H9 (cell line): ENCODE measurements around the gene PXK. TPM values are rescaled to one million over a fixed set of nuclear protein-coding genes. Genes with fewer than 3 reads are reported as not detected.
A peak's percentile ranks its signal among the peaks of the same experiment; 100 is the strongest.

Source experiments
- DNase-seq: peaks from one replicate; pipeline ENCODE4 v3.0.0-alpha.2; 2017
- H2AFZ ChIP-seq: one replicate; pipeline ENCODE4 v1.6.1; 2013; ENCODE audit warnings: mild to moderate bottlenecking, low read length, control low read depth, moderate library complexity
- H2AK5ac ChIP-seq: 2 replicates; pipeline ENCODE4 v1.6.1; 2013; ENCODE audit warnings: low read length, control low read depth, mixed read lengths; ENCODE audit not compliant: insufficient read length
- H2BK120ac ChIP-seq: one replicate; pipeline ENCODE4 v1.6.1; 2013; ENCODE audit warnings: low read depth, mild to moderate bottlenecking, low read length, control low read depth, inconsistent platforms; ENCODE audit not compliant: poor library complexity, severe bottlenecking
- H2BK12ac ChIP-seq: 2 replicates; pipeline ENCODE4 v1.6.1; 2013; ENCODE audit warnings: low read length, control low read depth, mixed read lengths, low read depth; ENCODE audit not compliant: insufficient read length
- H2BK15ac ChIP-seq: 2 replicates; pipeline ENCODE4 v1.6.1; 2013; ENCODE audit warnings: low read depth, low read length, control low read depth
- H2BK20ac ChIP-seq: one replicate; pipeline ENCODE4 v1.6.1; 2013; ENCODE audit warnings: low read depth, mild to moderate bottlenecking, low read length, control low read depth, inconsistent platforms; ENCODE audit not compliant: poor library complexity, severe bottlenecking
- H2BK5ac ChIP-seq: 2 replicates; pipeline ENCODE4 v1.6.1; 2013; ENCODE audit warnings: low read length, control low read depth, mixed read lengths; ENCODE audit not compliant: insufficient read length
- H3K14ac ChIP-seq: 2 replicates; pipeline ENCODE4 v1.6.1; 2013; ENCODE audit warnings: low read length, control low read depth; ENCODE audit not compliant: insufficient read depth
- H3K18ac ChIP-seq: 2 replicates; pipeline ENCODE4 v1.6.1; 2013; ENCODE audit warnings: low read depth, mild to moderate bottlenecking, mixed read lengths, low read length, control low read depth; ENCODE audit not compliant: insufficient read length
- H3K23ac ChIP-seq: 2 replicates; pipeline ENCODE4 v1.6.1; 2013; ENCODE audit warnings: low read length, control low read depth, mixed read lengths, low read depth; ENCODE audit not compliant: insufficient read length
- H3K23me2 ChIP-seq: 2 replicates; pipeline ENCODE4 v1.6.1; 2013; ENCODE audit warnings: low read depth, mild to moderate bottlenecking, mixed read lengths, low read length, control low read depth; ENCODE audit not compliant: insufficient read length, poor library complexity, severe bottlenecking
- H3K27ac ChIP-seq: 2 replicates; pipeline ENCODE4 v1.5.1; 2013; ENCODE audit warnings: low read length, control low read depth, mixed read lengths, low read depth; ENCODE audit not compliant: insufficient read length
- H3K27me3 ChIP-seq: 2 replicates; pipeline ENCODE4 v1.6.1; 2013; ENCODE audit warnings: low read length, control low read depth, inconsistent platforms; ENCODE audit not compliant: insufficient read depth
- H3K4ac ChIP-seq: 2 replicates; pipeline ENCODE4 v1.6.1; 2013; ENCODE audit warnings: low read depth, mild to moderate bottlenecking, control low read depth, inconsistent platforms, low read length, moderate library complexity
- H3K4me1 ChIP-seq: 2 replicates; pipeline ENCODE4 v1.6.1; 2013; ENCODE audit warnings: low read length, control low read depth, inconsistent platforms; ENCODE audit not compliant: insufficient read depth
- H3K4me2 ChIP-seq: 2 replicates; pipeline ENCODE4 v1.6.1; 2013; ENCODE audit warnings: low read length, control low read depth, mixed read lengths; ENCODE audit not compliant: insufficient read length, insufficient read depth
- H3K56ac ChIP-seq: 2 replicates; pipeline ENCODE4 v1.6.1; 2013; ENCODE audit warnings: low read depth, mild to moderate bottlenecking, mixed read lengths, low read length, control low read depth; ENCODE audit not compliant: insufficient read length
- H3K79me1 ChIP-seq: 2 replicates; pipeline ENCODE4 v1.6.1; 2013; ENCODE audit warnings: low read depth, mild to moderate bottlenecking, moderate library complexity, low read length, control low read depth, inconsistent platforms; ENCODE audit not compliant: insufficient read depth, poor library complexity, severe bottlenecking
- H3K79me2 ChIP-seq: 2 replicates; pipeline ENCODE4 v1.6.1; 2013; ENCODE audit warnings: low read length, control low read depth, inconsistent platforms; ENCODE audit not compliant: insufficient read depth
- H3K9ac ChIP-seq: 2 replicates; pipeline ENCODE4 v1.6.1; 2013; ENCODE audit warnings: low read length, control low read depth, mixed read lengths; ENCODE audit not compliant: insufficient read length; ENCODE audit errors: extremely low read depth
- H3K9me3 ChIP-seq: one replicate; pipeline ENCODE4 v1.6.1; 2013; ENCODE audit warnings: low read depth, low read length, inconsistent platforms; ENCODE audit not compliant: control insufficient read depth
- H3T11ph ChIP-seq: one replicate; pipeline ENCODE4 v1.6.1; 2013; ENCODE audit warnings: mild to moderate bottlenecking, low read length, control low read depth, inconsistent platforms
- H4K20me1 ChIP-seq: one replicate; pipeline ENCODE4 v1.6.1; 2013; ENCODE audit not compliant: control insufficient read depth, insufficient read length, insufficient read depth
- H4K5ac ChIP-seq: 2 replicates; pipeline ENCODE4 v1.6.1; 2013; ENCODE audit warnings: low read depth, mild to moderate bottlenecking, mixed read lengths, low read length, control low read depth; ENCODE audit not compliant: insufficient read length
- H4K8ac ChIP-seq: replicated peaks from 2 replicates; pipeline ENCODE4 v1.6.1; 2013; ENCODE audit warnings: low read length, control low read depth, mixed read lengths, low read depth; ENCODE audit not compliant: insufficient read length
- H4K91ac ChIP-seq: 2 replicates; pipeline ENCODE4 v1.6.1; 2013; ENCODE audit warnings: low read depth, mild to moderate bottlenecking, moderate library complexity, mixed read lengths, low read length, control low read depth; ENCODE audit not compliant: insufficient read length
- H3K27ac Mint-ChIP-seq, 3 experiments: 2 replicates in 2 of 3; 3 replicates in 1 of 3; pipeline ENCODE4 v1.8.0; 2020 to 2021; ENCODE audit warnings: mixed read lengths in 3 of 3, mild to moderate bottlenecking in 1 of 3, moderate library complexity in 1 of 3
- H3K27me3 Mint-ChIP-seq: 2 replicates; pipeline ENCODE4 v1.8.0; 2021; ENCODE audit warnings: low read depth, mild to moderate bottlenecking, moderate library complexity, mixed read lengths
- H3K36me3 Mint-ChIP-seq, 3 experiments: 2 replicates in 2 of 3; 3 replicates in 1 of 3; pipeline ENCODE4 v1.8.0; 2020 to 2021; ENCODE audit warnings: low read depth in 3 of 3, mixed read lengths in 3 of 3; ENCODE audit not compliant: insufficient read depth in 1 of 3
- H3K4me1 Mint-ChIP-seq, 2 experiments: 2 replicates each; pipeline ENCODE4 v1.8.0; 2020; ENCODE audit warnings: mixed read lengths in 2 of 2
- H3K4me3 Mint-ChIP-seq, 2 experiments: 2 replicates in 1 of 2; 3 replicates in 1 of 2; pipeline ENCODE4 v1.8.0; 2020 to 2021; ENCODE audit warnings: mild to moderate bottlenecking in 2 of 2, mixed read lengths in 2 of 2, moderate library complexity in 1 of 2
- H3K9me3 Mint-ChIP-seq, 2 experiments: 2 replicates in 1 of 2; 3 replicates in 1 of 2; pipeline ENCODE4 v1.8.0; 2020; ENCODE audit warnings: mild to moderate bottlenecking in 2 of 2, mixed read lengths in 2 of 2, moderate library complexity in 1 of 2
- WGBS: extraction: QIAGEN DNeasy Blood & Tissue Kit; methylation state at CpG from one replicate; pipeline ENCODE4 v1.1.7; 2013; ENCODE audit warnings: missing lambda C conversion rate, low lambda C conversion rate, mixed read lengths; ENCODE audit not compliant: insufficient read length; ENCODE audit errors: extremely low coverage; 5-methylcytosine and 5-hydroxymethylcytosine counted together
- total RNA-seq: library from RNA; stranded (reverse); gene quantifications from 2 replicates; pipeline ENCODE4 v1.2.1, GENCODE V29; 2021
- TF ChIP-seq, protein P1 (sequence below): fragments of 200-600 bp; sonication (generic); conservative IDR thresholded peaks from 3 replicates; pipeline ENCODE4 v1.8.0; 2021; ENCODE audit warnings: antibody characterized with exemption, mild to moderate bottlenecking

Gene PXK
- total RNA-seq, 1 experiment from 2014 or later, result 3.3 TPM

DNA sequence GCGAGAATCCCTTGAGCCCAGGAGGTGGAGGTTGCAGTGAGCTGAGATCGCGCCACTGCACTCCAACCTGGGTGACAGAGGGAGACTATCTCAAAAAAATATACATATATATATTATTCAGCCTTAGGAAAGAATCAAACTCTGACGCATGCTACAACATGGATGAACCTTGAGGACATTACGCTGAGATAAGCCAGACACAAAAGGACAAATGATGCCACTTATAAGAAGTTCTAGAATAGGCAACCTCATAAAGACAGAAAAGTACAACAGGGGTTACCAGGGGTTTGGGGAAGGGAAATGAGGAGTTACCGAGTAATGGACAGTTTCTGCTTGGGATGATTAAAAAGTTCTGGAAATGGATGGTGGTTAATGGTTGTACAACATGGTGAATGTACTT, 100.2 kb downstream of the PXK start:
- no peak overlapping the region for H2AFZ ChIP-seq
- H4K5ac ChIP-seq, result no peak overlapping the region
- no CpG with 5 or more reads among the region's 6 CpGs for WGBS
- no peak overlapping the region for H3T11ph ChIP-seq
- no peak overlapping the region for H3K4ac ChIP-seq
- H3K14ac ChIP-seq, result no peak overlapping the region
- no peaks in the 10 kb centered on the region for H3K9me3 ChIP-seq
- no peak overlapping the region for H2BK20ac ChIP-seq
- Mint-ChIP-seq H3K27me3 (no peaks in the 10 kb centered on the region; the same call in 1 of the 2 replicates), H3K9me3 (no peaks in the 10 kb centered on the region), H3K4me1 (peaks cover 33 to 38% of the 10 kb centered on the region in 2 experiments), H3K4me3 (peak overlapping the region; percentile 92 to 96), H3K27ac (peak overlapping the region; percentile 85 to 99 (median 97); a peak in 6 of 7 replicates), H3K36me3 (peaks cover 41% of the 10 kb centered on the region in 3 experiments)
- H3K9ac ChIP-seq, result peak overlapping the region; percentile 86
- no peaks in the 10 kb centered on the region for H3K79me1 ChIP-seq
- no peak overlapping the region for H2BK12ac ChIP-seq
- H4K91ac ChIP-seq, result no peak overlapping the region
- H3K4me2 ChIP-seq, result peak overlapping the region; percentile 63
- no peak overlapping the region for H2BK5ac ChIP-seq
- H3K27ac ChIP-seq, result no peak overlapping the region
- no peak overlapping the region for H2AK5ac ChIP-seq
- H3K4me1 ChIP-seq, result peaks cover 9% of the 10 kb centered on the region; the same call in 1 of the 2 replicates
- H2BK120ac ChIP-seq, result no peak overlapping the region
- H3K79me2 ChIP-seq, result peaks cover 1% of the 10 kb centered on the region; the same call in 1 of the 2 replicates
- H3K23me2 ChIP-seq, result no peaks in the 10 kb centered on the region
- H2BK15ac ChIP-seq, result no peak overlapping the region
- no peak overlapping the region for H3K18ac ChIP-seq
- no peaks in the 10 kb centered on the region for H4K20me1 ChIP-seq
- TF ChIP-seq, protein P1, sequence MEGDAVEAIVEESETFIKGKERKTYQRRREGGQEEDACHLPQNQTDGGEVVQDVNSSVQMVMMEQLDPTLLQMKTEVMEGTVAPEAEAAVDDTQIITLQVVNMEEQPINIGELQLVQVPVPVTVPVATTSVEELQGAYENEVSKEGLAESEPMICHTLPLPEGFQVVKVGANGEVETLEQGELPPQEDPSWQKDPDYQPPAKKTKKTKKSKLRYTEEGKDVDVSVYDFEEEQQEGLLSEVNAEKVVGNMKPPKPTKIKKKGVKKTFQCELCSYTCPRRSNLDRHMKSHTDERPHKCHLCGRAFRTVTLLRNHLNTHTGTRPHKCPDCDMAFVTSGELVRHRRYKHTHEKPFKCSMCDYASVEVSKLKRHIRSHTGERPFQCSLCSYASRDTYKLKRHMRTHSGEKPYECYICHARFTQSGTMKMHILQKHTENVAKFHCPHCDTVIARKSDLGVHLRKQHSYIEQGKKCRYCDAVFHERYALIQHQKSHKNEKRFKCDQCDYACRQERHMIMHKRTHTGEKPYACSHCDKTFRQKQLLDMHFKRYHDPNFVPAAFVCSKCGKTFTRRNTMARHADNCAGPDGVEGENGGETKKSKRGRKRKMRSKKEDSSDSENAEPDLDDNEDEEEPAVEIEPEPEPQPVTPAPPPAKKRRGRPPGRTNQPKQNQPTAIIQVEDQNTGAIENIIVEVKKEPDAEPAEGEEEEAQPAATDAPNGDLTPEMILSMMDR, result no peak
- H4K8ac ChIP-seq, result no peak overlapping the region
- no peak for DNase-seq
- H3K27me3 ChIP-seq, result no peaks in the 10 kb centered on the region
- no peak overlapping the region for H3K23ac ChIP-seq
- H3K56ac ChIP-seq, result no peak overlapping the region
